Hair follicle dermal papilla cell (primary cell): ENCODE data around the gene DUOX2. TPM values are rescaled to one million over a fixed set of nuclear protein-coding genes. Genes with fewer than 3 reads are reported as not detected.

ENCODE experiments used
- small RNA-seq: library from RNA; depleted of rRNA; stranded (forward); fragments of <200 nt; gene quantifications from one replicate; pipeline ENCODE3, GENCODE V24; 2012
- total RNA-seq: library from RNA; depleted of rRNA; stranded (reverse); fragments of >200 nt; gene quantifications from 2 replicates; pipeline ENCODE4 v1.2.3, GENCODE V29; 2012

The DUOX2 gene
- under 0.01 and 0.12 TPM in 2 replicates for total RNA-seq

GRCh38 chr15:45114076-45114750, at the start of gene DUOX2, which contains the start of gene DUOXA2:
DUOX2 (minus strand) TSS chr15:45114172; CDS start chr15:45113411, 761 bp downstream.
DUOXA2 (plus strand) TSS chr15:45114326; CDS start chr15:45114606, 280 bp downstream.

GRCh38 chr15:45129651-45130129, 15.7 kb upstream of the DUOX2 start, which contains the start of the genes DUOX1 and DUOXA1:
DUOX1 (plus strand) TSS chr15:45129994; CDS start chr15:45131967, 1,973 bp downstream.
DUOXA1 (minus strand) TSS chr15:45129879; CDS start chr15:45123014, 6,865 bp downstream.

Small RNAs within 50 kb of the gene (small RNA-seq; reads per million reads assigned to genes)
- gene RF00019: not detected

Other genes with a start within 250 kb of the DUOX2 start
- not detected in 2 replicates for gene TERB2, start 157.5 kb downstream of the DUOX2 start, total RNA-seq
- gene SORD, start 91.0 kb downstream of the DUOX2 start, total RNA-seq: 20.4 and 20.5 TPM in 2 replicates
- gene DUOXA2, start 154 bp upstream of the DUOX2 start, total RNA-seq: not detected in 2 replicates
- 0.49 and 0.97 TPM in 2 replicates for gene DUOXA1, start 15.7 kb upstream of the DUOX2 start, total RNA-seq
- 0.85 and 1.5 TPM in 2 replicates for gene DUOX1, start 15.8 kb upstream of the DUOX2 start, total RNA-seq
- gene SHF, start 73.8 kb upstream of the DUOX2 start, total RNA-seq: 7.8 and 8.4 TPM in 2 replicates
- gene SLC28A2, start 138.1 kb upstream of the DUOX2 start, total RNA-seq: not detected in 2 replicates